NCI-H1048 (cell line): ENCODE data around the gene CDRT15.
"Not testable (repeated sequence)": the region's sequence is repeated elsewhere in the genome, so short reads cannot be mapped to it uniquely, and the experiment has no call there.

Source experiments
- DNase-seq: peaks from one replicate; lab custom pipeline; 2025; lab: John Stamatoyannopoulos, UW

Gene CDRT15

DNA sequence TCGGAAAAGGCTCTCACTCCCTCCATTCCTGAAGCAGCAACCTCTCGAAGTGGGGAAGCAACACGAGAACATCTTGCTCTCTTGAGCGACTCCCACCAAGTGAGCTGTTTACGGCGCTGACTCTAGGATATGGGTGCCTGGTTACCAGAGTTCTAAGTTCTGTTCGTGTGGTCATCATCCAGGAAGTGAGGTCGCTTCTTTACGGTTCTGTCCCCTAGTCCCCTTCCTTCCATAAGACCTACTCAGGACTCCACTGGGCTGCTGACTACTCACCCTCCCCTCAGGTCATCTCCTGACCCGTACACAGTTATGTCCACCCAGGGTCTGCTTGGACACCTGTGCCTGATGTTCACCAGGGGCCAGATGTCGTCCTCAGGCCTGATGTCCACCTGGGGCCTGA, at the start of gene CDRT15:
TSS of gene CDRT15 (minus strand) at position 101 of the 400 bp plus-strand sequence. CDS start at position 72, 29 bp downstream.
- not testable (repeated sequence) for DNase-seq

DNA sequence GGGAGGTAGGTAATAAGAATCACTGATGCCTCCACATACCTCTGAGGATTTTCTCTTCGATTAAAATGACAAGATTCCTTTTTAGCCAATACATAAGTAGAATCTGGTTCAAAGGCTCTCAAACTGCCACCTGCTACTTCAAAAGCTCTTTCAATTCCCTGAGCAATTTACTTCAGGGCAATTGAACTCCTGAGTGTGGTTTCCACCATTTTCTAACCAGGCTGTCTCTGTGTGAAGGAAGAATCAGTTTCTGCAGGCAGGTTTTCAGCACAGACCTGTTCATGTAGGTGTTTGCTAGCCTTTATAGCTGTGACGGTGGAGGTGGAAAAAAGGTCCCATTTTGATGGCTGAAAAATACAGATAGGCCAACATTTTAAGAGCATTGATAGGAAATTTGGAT, 46.1 kb upstream of the CDRT15 start:
- DNase-seq = no peak

GRCh38 chr17:14281530-14281929, 44.9 kb upstream of the CDRT15 start:
- DNase-seq = no peak

DNA sequence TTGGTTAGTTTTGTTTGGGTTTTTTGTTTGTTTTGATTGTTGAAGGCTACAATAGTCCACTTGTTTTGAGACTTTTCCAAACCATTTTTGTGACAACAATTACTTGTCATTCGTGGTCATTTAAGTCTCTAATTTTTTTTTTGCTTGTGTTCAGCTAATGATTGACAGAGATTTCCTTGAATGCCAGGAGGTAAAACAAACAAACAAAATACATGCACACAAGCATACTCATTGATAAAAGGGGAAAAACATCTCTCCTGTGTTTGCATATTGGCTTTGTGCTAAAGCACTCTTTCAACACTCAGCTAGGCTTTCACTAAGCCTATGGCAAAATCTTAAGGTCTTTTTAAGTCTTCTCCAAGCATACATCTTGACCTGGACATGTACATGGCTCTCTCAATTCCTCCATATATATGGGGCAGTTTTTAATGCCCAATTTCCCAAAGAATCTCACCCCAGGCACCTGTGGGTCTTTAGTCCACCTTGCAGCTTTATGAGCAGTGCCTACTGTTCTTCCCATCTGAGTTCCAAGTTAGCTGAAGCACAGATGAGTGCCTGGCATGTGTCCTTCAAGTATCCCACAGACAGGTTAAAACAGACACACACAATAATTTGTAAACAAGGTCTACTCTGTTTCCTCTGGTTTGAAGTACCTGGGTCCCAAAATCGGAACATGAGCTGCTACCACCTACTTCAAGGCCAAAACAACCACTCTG, 40.0 kb upstream of the CDRT15 start:
- no peak for DNase-seq

- no peak for DNase-seq
Measured at GRCh38 chr17:14270508-14270907, 33.8 kb upstream of the CDRT15 start.

DNA sequence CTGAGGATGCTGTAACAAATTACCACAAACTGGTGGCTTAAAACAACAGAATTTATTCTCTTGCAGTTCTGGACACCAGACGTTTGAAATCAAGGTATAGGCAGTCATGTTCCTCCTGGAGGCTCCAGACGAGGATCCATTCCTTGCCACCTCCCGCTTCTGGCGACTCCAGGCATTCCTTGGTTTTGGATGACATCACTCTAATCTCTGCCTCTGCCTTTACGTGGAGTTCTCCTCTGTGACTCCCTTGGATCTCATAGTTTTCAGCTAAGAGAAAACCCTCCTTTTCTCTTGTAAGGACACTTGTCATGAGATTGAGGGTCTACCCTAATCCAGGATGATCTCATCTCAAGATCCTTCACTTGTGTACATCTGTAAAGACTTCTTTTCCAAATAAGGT, 32.8 kb upstream of the CDRT15 start:
- DNase-seq = no peak

DNA sequence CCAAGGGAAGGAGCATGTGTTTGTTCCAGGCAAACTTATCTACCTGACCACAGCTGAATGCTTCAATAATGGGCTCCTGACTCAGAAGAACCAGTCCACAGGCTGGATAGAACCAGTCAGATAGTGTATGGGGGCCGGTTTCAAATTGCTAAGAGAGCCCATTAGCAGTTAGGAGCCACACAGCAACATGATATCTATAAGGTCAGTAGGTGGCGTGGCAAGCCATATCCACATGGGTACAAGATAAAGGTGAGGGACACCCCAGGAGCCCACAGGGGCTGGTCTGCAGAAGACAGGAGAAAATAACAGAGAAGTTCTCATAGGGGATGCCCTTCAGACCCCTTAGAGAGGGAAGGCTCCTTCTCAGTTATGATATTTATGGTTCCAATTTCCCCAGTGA, 31.6 kb upstream of the CDRT15 start:
- no peak for DNase-seq

GRCh38 chr17:14261406-14261805, 24.7 kb upstream of the CDRT15 start:
- no peak for DNase-seq

- no peak for DNase-seq
Measured at GRCh38 chr17:14245629-14246028, 9.0 kb upstream of the CDRT15 start.

DNA sequence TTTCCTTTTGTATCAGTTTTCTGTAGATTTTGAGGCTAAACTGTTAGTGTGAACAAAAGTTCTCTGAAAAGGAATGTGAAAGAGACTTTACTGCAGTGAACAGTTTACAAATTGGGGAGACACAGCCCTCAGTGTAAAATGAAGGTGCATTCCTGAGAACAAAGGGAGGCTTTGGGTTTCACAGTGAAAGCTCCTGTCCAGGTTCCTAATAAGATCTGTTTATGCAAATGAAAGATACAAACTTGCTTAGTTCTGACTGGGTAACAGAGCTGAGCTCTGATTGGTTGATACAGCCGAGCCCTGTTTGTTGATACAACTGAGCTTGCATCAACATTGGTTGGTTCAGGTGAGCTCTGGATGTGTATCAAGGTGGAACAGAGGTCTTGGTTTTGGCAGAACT, 8.3 kb upstream of the CDRT15 start:
- peak; percentile 20 for DNase-seq

GRCh38 chr17:14239271-14239670, 2.6 kb upstream of the CDRT15 start:
- DNase-seq = not testable (repeated sequence)

DNA sequence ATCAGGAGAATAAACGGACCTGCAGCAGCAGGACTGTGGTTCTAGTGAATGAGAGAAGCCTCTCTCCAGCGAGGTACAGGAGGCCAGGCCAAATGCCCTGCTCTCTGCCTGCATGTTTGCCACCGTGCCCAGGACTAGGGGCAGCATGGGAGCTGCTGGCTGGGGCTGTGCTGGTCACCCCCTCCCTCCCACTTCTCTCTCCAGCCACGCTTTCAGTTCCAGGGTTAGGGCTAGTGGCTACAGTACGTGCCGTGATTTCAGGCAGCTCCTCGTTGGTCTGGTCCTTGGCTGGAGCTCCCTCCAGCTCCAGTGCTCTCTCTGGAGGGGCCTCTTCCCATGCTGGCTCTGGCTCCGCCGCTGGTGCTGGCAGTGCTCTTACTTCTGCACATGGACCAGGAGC, 630 bp downstream of the CDRT15 start:
- not testable (repeated sequence) for DNase-seq

DNA sequence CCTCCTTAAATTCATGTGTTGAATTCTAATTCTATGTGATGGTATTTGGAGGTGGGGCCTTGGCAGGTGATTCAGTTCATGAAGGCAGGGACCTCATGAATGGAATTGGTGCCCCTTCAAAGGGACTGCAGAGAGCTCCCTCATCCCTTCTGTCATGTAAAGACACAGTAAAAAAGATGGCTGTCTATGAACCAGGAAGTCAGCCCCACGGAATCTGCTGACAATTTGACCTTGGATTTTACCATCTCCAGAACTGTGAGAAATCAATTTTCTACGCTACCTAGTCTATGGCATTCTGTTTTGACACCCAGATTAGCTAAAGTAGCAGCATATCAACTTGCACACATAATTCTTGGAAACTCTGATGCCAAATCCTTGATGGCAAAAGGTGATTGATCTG, 1.6 kb downstream of the CDRT15 start:
- not testable (repeated sequence) for DNase-seq

DNA sequence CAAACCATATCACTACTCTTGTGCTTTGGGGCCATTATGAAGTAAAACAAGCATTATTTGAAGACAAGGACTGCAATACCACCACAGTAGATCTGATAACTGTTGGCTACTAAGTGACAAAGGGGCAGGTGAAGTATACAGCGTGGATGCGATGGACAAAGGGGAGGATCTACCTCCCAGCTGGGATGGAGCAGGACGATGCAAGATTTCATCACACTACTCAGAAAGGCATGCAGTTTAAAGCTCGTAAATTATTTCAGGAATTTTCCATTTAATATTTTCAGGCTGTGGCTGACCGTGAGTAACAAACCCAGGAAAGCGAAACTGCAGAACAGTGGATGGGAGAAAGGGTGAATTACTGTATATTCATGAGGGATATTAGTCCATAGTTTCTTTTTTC, 5.5 kb downstream of the CDRT15 start:
- DNase-seq = not testable (repeated sequence)

GRCh38 chr17:14228903-14229302, 7.8 kb downstream of the CDRT15 start:
- DNase-seq = no peak

- DNase-seq = no peak
Measured at GRCh38 chr17:14227052-14227451, 9.6 kb downstream of the CDRT15 start.

DNA sequence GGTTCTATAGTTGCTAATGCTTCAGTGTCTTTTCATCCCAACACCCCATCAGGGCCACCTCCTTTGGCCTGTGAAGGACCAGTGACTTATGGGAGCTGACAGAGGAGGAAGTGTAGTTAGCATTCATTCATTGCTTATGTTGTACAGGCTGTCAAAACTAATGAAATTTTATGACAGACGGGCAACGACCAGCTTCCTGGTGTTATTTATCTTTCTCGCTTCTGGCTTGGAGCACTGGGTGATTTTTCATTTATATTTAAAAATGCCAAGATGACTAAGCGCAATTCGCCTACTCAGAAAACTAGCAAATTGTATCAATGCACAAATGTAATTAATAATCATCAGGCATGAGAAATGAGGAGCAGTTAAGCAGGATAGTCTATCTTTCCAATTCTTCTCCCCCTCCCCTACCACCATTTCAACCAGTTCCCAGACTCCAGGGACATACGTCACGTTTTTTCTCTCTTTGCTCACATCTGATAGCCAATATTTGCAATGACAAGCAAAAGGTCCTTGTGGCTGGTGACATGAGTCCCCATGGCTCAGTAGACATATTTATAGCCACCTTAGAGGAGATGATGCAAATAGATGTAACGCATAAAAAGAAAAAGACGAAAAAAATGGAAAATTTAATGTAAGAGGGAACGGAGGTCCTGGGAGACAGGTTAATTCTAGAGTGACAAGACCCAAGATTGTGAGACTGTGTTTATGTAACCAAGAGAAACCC, 11.2 kb downstream of the CDRT15 start:
- DNase-seq = no peak

DNA sequence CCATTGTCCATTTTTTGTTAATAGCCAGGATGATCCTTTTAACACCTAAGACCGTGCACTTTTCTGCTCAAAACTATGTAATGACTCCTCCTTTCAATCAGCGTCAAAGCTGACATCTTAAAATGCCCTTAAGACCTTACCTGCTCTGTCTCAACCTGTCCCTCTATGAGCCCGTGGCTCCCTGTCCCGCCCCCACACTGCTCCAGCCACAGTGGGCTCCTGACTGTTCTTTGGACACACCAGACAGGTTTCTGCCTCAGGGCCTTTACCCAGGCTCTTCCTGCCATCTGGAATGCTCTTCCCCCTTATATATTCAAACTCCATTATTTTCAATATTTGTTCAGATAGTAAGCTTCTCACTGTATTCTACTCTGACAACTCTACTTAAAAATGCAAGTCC, 14.1 kb downstream of the CDRT15 start:
- no peak for DNase-seq

- DNase-seq = no peak
Measured at GRCh38 chr17:14214271-14214670, 22.4 kb downstream of the CDRT15 start.

DNA sequence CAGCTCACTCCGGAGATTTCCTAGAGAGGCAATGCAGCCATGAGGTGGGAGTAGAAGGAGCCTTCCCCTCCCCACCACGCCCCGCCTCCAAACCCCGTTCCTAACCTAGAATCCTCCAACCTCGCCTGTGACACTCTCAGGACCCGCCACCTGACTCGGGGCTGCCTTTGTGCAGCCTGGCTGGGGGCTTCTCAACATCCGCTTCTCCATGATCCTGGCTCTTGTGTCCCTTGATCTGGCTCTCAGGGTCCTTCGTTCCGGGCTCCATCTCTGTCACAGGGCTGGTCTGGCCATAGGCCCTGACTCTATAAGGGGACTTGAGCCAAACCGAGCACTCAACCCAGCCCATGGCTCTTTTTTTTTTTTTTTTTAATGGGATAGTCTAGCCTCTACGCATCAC, 24.3 kb downstream of the CDRT15 start:
- DNase-seq = no peak

- DNase-seq = no peak
Measured at GRCh38 chr17:14211801-14212200, 24.9 kb downstream of the CDRT15 start.

DNA sequence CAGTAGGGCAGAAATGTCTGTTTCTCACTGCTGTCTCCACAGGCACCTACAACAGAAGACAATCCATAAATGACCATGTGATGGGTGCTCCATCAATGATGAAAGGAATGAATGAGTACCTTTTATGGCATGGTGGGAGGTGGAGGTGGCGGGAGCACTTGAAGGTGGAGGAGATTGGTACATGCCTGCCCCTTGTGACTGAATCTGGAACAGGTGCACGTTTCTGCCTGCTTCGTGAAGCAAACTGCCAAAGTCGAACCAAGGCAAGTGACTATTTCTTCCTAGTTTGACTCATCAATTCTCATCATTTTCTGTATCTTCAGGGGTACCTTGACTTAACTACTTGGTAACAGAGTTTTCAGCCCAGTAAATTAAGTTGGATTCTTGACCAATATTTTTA, 25.4 kb downstream of the CDRT15 start:
- DNase-seq = no peak

DNA sequence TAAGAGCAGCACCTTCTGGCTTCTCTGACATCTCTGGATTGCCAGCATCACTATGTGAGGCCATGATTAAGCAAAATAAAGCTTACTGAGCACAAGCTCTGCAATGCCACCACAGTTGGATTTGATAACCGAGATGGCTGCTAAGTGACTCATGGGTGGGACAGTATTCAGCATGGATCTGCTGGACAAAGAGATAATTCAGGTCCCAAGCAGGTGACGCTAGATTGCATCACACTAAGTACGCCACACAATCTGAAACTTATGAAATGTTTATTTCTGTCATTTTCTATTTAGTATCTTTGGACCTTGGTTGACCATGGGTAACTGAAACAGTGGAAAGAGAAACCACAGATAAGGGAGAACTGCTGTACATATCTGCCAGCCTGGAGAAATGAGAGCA, 27.4 kb downstream of the CDRT15 start:
- DNase-seq = no peak

DNA sequence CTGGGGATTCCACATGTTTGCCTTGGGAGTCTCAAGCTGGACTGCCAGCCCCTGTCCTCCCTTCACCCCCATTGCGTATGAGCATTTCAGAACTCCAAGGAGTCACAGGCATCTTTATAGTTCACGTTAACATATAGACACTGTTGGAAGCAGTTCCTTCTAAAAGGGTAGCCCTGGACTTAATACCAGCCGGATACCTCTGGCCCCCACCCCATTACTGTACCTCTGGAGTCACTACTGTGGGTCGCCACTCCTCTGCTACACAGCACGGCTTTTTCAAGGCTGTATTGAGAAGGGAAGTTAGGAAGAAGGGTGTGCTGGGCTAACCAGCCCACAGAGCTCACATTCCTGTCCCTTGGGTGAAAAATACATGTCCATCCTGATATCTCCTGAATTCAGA, 28.9 kb downstream of the CDRT15 start:
- DNase-seq = no peak
